GM12873 (cell line): Measurements from ENCODE around the gene NCK2.
A peak's percentile ranks its signal among the peaks of the same experiment; 100 is the strongest.

Source experiments
- TF ChIP-seq, protein P1 (sequence below): IDR thresholded peaks from 2 replicates; pipeline ENCODE4 v1.5.1; 2012; ENCODE audit warnings: low read depth, mild to moderate bottlenecking, moderate library complexity, low read length, control low read depth; ENCODE audit not compliant: insufficient read depth; ENCODE audit errors: missing control alignments

The NCK2 gene

DNA sequence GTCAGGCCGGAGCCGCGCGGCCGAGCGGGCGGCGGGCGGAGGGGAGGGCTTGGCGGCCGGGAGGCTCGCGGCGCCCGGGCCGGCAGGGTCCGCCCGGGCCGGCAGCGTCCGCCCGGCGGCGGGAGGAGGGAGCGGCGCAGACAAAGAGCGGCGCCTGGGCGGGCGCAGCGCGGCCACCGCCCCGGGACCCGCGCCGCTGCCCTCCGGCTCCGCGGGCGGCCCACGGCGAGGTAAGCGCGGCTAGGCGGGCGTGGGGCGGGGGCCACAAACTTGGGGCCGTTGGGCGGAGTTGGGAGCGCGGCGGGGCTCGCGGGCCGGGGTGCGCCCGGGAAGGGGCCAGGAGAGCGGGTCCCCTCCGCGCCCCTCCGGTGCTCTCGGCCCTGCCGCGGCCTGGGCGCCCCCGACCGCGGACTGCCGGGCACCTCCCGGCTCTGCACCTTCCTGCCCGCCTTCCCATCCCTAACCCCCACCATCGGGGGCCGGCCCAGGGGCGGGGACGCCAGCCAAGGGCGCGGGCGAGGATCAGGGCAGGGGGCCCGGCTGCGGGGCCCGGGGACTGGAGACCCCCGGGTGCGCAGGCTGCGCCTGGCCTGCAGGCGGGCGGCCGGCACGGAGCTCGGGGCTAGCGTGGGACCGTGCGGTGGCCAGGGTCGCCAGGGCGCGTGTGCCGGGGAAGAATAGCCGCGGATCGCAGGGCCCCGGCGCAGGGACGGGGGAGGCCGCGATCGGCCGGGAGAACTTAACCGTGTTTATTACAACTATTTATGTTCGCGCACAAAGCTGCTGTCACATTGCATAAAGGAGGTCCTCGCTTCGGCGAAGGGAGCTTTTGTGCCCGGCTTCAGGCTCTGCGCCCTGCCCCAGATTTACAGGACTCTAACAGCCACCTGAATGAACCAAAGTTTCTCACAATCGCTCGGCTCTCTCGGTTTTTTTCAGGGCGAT, at the start of gene NCK2:
Gene NCK2 (plus strand): TSS at position 4 of the 945 bp plus-strand sequence. CDS start 110,152 bp downstream, outside the sequence.
- TF ChIP-seq, protein P1, sequence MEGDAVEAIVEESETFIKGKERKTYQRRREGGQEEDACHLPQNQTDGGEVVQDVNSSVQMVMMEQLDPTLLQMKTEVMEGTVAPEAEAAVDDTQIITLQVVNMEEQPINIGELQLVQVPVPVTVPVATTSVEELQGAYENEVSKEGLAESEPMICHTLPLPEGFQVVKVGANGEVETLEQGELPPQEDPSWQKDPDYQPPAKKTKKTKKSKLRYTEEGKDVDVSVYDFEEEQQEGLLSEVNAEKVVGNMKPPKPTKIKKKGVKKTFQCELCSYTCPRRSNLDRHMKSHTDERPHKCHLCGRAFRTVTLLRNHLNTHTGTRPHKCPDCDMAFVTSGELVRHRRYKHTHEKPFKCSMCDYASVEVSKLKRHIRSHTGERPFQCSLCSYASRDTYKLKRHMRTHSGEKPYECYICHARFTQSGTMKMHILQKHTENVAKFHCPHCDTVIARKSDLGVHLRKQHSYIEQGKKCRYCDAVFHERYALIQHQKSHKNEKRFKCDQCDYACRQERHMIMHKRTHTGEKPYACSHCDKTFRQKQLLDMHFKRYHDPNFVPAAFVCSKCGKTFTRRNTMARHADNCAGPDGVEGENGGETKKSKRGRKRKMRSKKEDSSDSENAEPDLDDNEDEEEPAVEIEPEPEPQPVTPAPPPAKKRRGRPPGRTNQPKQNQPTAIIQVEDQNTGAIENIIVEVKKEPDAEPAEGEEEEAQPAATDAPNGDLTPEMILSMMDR, result peak; percentile 8

DNA sequence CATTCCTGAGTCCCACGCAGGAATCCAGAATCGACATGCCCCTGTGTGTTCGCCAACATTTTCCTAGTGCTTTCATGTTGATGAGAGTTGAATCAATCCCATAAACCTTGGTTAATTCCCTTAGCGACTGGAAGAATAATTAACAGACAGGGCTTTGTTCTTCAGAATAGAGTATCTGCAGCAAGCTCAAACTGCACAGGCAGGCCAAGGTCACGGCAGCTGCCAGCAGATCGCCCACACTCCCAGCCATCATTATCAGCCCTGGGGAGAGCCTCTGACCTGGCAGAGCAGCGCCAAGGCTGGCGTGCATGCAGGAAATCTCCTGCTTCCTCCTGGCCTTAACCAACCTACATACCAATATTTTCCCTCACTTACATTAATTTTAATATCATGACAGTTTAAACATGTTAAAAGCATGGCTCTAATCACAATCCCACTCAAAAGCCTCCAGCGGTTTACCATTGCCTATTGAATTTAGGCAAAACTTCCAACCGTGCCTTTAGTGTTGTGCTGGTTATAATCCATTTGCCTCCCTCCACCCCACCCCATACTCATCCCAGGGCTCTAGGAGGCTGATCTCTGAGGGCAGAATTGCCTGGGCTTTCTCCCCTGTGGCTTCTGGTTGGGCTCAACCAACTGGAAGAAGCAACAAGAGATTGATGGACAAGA, 46.8 kb upstream of the NCK2 start:
- TF ChIP-seq, protein P1, result no peak

DNA sequence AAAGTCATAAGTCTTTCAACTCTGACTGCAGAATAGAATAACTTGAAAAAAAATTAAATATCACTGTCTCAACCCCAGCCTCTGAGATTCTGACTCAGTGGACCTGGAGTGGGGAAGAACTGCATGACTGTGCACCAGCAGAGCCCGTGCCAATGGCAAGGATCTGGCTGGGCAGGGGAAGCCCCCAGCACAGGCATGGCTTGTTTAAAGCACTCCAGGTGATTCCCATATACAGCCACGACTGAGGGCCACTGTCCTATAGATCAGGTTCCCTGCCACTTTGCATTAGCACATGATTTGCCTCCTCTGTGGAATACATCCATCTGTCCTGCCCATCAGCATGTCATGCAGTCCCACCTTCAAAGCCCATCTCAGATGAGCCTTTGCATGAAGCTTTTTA, 45.9 kb upstream of the NCK2 start:
- TF ChIP-seq, protein P1, result no peak

DNA sequence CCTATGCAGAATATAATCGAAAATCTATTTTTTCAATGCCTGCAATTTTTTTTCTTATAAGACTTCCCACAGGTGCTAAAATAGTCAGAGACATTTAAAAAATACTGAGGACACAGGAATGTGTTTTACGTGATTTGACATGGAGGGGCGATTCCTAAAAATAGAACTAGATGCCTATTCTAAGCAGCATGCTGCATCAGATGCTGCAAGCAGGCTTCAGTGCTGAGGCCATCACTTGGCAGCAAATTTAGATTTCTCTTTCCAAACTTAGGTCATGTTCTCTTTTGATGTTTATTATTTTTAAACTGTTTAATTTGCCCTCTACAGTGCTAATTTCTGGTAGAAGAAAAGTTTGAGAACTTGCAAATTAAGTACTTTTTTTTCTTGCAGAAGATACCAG, 43.7 kb upstream of the NCK2 start:
- TF ChIP-seq, protein P1, result no peak

DNA sequence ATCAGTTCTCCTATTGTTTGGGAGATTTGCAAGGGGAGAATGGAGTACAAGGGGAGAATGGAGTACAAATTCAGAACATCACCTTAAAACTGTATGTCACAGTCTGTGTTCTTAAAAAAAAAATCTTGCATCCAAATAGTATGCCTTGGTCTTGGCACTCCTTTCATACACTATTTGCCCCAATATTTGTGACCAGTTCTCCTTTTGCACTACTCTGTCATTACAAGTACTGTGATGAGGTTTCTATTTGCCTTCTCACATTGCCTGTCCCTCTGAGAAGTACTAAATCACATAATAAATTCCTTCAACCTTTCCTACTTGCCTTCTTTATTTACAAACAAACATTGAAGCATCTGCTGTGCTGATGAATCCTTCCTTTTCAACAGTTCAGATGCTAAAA, 36.0 kb upstream of the NCK2 start:
- TF ChIP-seq, protein P1, result no peak

DNA sequence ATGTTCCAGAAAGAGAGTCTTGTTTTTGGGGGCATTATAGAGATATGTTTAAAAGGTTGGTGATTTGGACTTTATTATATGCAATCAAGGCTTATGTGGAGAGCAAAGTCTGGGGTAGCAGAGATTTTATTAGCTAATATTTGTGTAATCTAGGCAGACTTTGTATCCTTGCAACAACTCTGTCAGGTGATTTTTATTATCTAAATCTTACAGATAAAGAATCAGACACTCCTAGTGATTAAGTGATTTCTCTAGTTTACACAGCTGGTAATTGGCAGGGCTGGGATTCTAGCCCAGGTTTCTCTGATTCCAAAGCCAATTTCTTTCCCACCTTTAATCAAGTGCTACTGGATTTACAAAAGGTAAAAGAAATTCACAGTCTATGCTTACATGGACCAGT, 33.3 kb upstream of the NCK2 start:
- TF ChIP-seq, protein P1, result no peak
